ENCODE results near the gene SDK1.

The SDK1 gene

DNA sequence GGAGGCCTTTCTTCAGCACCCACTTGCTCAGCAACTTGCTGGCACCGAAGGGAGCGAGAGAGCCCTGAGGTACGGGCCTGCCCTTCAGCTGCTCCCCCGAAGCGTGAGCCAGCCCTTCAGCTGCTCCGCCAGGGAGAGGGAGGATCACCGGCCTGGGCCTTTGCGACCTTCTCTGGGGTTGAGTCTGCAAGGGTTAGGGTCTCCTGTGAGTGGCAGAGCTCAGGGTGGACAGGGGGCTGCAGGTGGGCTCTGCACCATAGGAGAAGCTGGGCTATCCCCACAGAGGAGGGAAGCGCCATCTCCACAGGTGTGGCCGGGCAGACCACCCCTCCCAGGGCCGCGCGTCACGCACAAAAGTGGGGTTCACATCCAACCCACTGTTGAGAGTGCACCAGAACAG is 890.5 kb downstream of the SDK1 start:
- DNase-seq: no peak

DNA sequence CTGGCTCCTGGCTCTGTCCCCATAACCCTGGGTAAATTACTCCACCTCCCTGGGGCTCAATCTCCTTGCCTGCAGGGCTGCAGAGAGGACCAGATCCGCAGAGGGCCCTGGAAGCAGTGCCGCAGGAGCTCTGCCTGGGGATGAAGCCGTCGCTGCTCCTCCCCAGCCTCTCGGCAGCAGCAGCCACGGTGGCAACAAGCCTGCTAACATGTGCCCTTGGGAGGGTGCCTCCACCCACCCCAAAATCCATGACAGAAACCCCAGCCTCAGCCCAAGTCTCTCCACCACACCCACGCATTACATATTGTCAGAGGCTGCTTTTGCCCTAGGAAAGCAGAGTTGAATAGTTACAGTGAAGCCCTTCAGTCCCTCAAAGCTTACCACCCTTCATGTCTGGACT is 894.6 kb downstream of the SDK1 start:
- DNase-seq: no peak

DNA sequence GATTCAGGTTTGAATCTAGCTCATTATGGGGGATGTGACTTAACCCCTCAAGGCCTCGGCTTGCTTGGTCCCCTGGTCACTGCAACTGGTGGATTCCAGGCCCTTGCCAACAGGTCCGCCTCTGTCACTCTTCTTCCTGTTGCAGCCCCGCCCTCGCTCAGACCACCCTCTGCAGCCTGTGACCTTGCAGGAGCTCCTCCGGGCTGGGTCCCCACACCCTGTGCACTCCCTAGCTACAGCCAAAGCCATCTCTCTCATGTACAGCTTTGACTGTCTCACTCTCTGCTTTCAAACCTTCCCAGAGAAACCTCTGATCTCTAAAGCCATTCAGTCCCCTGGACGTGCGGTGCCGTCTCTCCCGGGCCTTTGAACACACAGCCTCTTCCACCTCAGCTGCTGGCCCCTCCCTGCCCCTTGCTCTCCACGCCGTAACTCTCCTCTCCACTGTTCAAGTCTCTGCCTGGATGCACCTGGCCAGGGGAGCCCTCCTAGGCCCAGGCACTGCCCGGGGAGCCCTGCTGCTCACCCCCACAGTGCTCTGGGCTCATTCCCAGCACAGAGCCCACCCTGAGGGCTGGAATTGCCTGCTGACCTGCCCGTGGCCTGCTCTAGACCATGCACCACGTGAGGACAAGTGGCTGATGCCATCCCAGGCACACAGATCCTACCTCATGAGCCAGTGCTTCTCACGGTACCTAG is 895.2 kb downstream of the SDK1 start:
- DNase-seq: no peak

DNA sequence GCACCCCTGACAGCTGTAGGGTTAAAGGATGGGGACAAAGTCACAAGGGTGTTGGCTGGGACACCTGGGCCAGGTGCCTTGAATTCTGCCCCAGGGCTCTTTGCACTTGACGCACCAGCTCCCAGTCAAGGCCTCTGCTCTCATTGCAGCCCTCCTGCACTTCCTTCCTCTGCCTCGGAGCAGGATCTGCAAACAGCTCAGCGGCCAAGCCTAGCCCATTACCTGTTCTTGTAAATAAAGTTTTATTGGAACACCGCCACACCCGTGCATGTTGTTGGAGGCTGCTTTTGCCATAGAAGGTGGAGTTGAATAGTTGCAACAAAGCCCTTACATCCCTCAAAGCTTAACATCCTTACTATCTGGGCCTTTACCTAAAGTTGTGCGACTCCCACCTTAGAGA is 897.2 kb downstream of the SDK1 start:
- DNase-seq: no peak

DNA sequence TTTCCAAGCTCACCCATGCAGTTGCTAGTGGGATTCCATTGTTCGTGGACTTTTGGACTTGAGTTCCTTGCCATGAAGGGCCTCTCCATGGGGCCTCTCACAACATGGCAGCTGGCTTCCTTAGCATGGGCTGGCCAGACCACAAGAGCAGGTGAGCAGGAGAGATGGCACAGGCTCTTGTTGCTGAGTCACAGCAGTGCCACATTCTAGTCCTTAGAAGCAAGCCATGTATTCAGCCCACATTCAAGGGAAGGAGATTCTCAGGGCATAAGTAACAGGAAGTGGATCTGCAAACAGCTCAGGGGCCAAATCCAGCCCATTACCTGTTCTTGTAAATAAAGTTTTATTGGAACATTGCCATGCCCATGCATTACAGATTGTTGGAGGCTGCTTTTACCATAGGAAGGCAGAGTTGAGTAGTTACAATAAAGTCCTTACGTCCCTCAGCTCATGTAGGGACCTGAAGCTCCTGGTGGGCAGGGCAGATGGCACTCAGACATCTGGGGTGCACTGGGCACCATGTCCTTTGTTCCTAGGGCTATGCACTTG is 899.6 kb downstream of the SDK1 start:
- DNase-seq: no peak

DNA sequence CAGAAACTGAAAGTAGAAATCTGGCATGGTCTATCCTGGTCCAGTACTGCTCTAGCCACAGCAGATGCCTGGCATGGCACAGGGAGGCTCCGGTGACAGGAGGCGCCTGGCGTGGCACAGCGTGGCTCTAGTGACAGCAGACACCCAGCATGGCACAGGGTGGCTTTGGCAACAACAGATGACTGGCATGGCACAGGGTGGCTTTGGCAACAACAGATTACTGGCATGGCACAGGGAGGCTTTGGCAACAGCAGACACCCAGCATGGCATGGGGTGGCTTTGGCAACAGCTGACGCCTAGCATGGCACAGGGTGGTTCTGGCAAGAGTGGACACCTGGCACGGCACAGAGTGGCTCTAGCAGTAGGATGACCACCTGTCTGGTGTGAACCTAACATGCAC is 900.5 kb downstream of the SDK1 start:
- no peak for DNase-seq

DNA sequence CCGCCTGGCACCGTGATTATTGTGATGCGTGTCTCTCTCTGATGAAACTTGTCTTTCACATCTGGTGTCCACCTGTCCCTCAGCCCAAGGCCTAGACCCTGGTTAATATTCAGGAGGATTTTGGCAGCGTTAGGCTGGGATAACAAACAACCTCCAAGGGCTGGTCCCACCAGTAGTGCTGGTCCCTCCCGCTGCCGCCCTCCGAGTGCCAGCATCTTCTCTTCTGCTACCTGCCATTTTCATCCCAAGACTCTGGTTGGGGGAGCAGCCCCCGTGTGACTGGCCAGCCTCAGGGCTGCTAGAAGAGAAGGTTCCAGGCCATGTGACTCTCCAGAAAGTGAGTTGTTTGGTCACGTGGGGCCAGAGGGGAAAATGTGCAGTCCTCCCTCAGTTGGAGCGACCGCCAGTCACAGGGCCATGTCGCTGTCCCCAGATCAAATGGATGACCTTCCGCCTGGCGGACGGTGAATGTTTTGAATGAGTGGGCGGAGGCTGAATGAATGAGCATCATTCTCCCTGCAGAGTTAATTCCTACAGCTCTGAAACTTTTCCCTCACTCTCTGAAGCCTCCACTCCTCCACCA is 901.2 kb downstream of the SDK1 start:
- no peak for DNase-seq

DNA sequence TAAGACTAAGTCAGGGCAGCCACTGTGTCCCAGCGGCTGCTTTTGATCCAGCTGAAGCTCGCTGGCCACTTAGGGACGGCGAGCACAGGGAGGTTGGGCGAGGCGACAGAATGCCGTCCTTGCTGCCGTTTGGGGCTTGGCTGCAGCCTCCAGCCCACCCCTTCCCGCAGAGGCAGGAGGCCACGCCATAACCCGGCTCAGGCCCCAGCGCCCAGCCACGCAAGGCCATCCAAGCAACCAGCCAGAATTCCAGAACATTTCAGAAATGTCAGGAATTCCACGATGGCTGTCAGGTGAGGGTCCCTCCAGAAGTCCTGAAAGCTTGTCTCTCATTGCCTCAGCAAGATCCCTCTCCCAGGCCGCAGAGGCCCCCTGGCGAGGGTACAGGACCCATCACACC is 901.9 kb downstream of the SDK1 start:
- no peak for DNase-seq

DNA sequence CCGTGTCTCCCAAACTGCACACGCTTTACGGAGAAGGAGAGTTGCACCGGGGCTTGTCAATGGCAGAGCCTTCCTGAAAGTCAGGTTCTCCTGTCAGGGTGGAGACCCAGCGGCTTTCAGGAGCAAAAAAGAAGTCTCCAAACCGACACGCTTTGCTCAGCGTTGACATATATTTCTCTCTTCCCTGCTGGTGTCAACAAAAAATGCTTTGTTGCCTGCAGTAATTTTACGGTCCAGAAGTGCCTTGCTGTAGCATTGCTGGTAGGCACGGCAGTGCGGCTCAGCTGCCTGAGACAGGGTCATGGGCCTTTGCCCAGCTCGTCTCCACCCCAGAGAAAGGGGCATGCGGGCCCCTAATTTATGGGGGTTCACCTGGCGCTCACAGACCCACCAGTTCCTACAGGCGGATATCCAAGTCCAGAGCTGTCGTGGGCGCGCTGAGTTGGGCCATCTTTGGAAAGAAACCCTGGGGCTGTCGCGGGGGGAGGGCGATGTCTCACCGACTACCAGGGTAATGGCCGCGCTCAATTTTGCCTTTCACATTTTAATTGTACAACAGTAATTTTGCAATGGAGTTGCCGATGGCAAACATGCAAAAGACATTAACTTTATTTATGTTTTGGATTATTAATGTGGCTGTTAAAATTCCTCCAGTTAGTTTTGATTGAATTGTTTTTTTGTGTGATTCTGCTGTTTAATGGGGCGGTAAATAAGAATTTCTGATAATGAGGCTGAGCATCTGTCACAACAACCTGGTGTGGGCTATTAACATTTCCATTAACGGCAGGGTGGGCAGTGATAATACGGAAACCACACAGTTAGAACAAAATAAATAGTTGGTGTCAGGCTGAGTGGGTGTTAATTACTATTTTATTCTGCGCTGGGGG is 902.8 kb downstream of the SDK1 start:
- DNase-seq: no peak

DNA sequence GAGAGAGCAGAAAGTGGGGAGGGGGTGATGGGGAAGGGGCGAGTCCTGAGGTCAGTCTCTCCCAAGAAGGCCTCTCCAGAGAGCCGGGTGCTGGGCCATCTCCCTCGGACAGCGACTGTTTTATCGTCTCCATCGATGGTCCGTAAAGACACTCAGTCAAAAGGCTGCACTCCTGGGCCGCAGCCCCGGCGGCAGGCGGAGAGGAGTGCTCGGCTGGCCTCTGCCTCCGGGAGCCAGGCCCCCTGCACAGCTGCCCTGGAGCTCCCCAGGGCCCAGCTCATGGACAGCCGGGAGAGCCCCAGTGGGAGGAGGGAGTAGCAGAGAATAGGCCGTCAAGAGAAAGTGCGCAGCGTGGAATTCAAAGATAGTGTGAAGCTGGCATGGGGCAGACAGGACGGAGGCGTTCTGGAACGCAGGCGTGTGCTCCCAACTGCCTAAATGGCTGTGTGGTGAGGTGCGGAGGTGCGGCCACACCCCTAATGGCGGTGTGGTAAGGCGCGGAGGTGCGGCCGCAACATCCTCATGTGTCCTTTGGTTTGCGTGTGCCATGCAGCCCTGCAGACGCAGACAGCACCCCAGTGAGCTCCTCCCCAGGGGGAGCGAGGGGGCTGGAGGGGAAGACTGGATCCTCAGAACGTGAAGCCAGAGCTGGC is 903.6 kb downstream of the SDK1 start:
- no peak for DNase-seq

DNA sequence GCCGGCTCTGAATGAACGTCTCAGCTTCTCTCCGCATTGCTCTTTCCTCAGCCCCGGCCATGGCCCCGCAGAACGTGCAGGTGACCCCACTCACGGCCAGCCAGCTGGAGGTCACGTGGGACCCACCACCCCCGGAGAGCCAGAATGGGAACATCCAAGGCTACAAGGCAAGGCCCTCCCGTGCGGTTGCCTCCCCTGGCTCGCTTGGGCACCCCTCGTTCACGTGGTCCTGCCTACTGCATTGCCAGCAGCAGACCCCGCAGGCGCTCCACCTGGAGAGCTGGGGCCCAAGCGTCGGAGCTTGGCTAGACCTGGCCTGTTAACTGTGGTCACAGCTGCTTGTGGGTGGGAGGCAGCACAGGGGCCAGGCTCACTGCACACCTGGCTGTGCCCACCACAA is 904.8 kb downstream of the SDK1 start:
- DNase-seq: no peak

DNA sequence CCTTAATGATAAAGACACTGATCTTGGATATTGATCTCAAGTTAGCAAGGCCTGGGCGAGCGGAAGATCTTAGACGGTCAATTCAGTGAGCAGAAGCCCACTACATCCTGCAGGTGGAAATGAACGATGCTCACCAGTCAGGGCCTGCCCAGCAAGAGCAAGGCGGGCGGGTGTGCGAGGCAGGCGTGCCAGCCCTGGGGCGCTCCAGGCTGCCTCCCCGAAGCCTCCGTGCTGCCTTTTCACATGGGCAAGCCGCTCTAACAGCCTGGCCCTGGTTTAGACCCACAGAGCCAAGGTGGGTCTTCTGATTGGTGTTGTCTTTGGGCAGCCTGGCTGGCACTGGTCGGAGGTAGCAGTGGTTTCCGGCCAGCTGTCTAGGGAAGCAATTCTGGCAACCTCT is 906.0 kb downstream of the SDK1 start:
- DNase-seq: no peak

DNA sequence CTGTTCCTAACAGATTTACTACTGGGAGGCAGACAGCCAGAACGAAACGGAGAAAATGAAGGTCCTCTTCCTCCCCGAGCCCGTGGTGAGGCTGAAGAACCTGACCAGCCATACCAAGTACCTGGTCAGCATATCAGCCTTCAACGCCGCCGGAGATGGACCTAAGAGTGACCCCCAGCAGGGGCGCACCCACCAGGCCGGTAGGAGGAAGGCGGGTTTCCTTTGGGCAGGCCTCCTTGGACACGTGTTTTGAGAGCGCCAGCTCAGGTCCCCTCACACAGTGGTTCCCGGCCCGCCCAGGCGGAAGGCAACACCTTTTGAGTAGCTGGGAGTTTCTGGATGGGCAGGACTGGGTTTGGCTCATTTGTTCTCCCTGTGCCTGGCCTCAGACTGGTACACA is 907.0 kb downstream of the SDK1 start:
- DNase-seq: no peak

DNA sequence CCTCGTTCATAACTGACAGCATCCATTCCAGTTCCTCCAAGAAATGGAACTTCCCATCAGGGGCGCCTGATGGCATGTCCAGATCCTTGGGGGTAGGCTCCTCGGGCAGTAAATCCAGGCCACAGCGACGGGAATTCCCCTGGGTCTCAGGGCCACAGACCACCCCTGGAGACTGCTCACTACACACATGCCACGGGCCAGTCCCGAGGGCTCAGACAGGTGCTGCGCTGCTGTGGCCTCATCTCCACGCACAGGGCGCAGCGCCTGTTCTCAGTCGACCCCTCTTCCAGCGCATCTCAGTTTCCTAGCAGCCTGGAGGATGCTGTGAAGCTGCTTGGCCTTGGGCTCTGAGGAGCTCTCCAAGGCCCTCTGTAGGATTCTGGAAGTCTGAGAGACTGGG is 907.5 kb downstream of the SDK1 start:
- no peak for DNase-seq

DNA sequence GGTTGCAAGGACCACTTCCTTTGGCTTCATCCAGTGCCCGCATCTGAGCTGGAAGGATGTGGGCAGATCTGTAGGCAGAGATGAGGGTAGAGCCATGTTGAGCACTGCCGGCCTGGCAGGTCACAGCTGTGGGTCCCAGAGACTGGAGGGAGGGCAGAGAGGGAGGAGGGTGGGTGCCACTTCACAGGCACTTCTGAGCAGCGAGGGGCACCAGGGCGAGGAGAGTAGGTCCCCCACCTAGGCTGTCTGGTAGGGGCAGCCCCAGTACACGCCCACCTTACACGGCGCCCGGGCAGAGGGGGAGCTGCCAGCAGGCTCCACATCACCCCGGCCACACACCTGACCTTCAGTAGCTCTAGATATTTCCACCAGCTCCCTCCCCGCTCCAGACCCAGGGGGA is 908.1 kb downstream of the SDK1 start:
- DNase-seq: no peak

DNA sequence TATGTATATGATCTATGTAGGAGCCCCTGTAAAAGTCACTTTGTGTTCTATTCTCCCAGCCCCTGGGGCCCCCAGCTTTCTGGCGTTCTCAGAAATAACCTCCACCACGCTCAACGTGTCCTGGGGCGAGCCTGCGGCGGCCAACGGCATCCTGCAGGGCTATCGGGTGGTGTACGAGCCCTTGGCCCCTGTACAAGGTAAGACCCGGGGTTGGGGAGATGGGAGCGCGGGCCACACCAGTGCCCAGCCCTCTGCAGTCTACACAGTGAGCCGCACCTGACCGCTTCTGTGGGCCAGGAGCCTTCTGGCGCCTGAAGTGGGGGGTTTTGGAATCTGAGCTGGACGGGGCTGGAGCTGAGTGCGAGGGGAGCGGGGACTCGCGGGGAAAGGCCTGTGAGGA is 908.9 kb downstream of the SDK1 start:
- DNase-seq: no peak

DNA sequence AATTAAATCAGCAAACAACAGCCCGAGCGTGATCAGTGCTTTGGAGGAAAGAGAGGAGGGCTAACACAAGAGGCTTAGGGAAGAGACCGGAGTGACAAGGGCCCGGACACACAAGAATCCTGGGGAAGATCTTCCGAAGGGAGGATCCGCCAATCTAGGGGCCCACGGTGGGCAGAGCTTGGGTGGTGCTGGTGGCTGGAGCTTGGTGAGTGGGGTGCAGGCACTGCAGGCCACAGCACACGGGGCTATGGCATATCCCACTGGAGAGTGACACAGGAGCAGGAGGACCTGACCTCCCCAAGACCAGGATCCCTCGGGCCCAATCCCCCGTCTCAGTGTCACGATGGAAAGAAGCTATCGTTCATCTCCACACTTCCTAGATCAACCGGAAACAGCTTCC is 909.8 kb downstream of the SDK1 start:
- DNase-seq: no peak

DNA sequence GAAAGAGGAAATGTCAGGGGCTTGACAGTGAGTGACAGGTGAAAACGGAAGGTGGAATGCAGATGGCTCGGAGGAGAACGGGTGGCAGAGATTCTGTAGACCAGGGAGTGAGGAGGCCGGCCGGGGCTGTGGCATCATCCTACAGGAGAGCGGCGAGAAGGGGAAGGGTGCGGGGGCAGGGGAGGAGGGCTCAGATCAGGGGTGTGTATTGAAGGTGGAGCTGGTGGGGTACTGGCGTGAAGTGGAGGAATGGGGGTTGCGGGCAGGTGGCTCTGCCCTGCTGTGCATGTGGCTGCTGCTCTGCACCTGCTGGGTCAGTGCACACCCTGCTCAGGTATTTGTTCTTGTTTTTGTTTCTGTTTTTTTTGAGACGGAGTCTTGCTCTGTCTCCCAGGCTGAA is 910.2 kb downstream of the SDK1 start:
- DNase-seq: no peak

DNA sequence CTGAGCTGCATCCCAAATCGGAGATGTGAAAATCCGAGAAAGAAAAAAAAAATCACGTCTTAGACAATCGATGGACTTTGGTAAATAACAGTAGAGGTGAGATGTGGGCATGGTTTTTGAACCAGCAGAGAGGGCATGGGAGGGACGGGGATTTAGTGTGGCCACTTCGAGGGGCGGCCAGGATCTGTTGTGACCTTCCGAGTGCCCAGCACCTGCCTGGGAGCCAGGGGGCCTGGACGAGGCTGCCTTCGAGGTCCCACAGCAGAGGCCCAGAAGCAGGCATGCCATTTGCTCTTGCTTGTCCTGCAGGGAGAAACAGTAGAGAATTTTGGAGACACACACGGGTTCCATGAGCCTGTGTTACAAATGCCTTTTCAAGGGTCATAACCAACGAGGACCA is 911.3 kb downstream of the SDK1 start:
- DNase-seq: no peak

DNA sequence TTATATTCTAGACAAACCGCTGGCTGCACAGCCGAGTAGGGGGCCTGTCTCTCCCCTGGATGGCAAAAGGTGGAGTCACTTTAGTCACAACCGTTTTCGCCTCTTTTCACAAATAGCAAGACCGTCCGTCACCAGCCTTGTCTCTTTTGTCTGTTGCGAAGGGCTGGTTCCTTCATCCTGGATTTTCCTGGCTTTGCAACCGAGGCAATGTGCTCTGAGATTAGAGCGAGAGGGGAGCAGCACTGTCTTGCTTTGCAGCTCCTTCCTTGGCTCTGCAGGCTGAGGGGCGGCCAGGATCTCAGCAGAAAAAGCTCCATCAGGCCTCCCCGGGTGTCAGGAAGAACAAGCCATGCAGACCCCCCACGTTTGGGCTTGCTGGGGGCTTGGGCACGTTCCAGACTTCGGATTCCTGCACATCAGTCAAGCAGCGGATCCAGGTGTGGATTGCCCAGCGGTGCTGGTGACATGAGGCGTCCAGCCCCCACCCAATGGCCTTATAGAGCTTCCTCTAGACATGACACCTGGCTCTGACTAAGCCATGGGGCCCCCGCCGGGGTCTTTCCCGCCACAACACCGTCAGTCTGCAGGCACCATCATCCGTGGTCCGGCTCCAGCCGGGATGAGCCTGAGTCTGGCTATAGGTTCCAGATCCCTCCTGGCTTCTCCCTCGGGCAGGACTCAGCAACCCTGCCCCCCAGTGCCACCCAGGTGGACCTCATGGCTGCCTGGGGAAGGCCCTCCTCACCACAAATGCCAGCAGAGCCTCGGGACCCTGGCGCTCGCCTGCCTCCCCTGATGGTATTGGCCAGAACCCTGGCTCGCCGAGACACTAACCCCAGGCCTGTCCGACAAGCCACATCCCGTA is 913.5 kb downstream of the SDK1 start:
- DNase-seq: no peak

DNA sequence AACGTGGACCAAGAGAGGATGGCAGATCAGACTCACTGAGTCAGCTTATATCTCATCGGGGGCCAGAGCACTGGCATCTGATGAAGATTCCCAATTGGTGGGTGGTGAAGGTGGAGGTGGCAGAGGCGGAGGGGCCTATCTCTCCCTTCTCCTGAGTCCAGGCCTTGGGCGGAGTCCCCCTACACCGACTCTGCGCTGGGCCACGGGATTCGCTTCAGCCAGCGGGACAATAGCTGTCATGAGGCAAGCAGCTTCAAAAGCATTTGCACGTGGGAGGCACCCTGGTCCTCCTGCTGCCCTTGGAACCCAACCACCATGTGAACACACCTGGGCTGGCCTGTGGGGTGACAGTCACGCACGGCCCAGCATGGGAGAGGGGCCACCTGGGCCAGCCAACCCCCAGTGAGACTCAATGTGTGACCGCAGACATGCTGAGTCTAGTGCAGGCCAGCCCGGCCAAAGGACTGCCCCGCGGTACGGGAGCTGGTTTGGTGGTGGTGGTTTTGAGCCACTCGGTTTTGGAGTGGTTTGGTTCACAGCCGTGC is 914.2 kb downstream of the SDK1 start:
- DNase-seq: no peak

DNA sequence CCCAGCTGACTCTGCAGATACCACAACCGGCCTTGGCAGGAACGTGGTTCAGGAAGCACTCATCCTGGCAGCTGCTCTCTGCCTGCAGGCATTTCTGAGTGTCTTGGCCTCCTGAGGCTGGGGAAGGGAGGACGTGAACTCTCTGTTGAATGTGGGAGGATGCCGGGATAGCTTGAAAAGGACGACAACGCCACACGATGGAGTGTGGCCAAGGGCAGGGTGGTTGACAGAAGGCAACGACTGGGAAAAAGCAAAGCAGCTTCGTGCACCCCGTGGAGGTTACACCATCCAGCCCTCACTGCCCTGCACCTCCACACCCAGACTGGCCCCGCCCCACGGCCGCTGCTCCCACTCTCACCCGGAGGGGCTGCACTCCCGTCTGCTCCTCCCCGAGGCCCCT is 915.0 kb downstream of the SDK1 start:
- DNase-seq: peak; percentile 25
